Measurements from ENCODE around the gene FXN.

DNA sequence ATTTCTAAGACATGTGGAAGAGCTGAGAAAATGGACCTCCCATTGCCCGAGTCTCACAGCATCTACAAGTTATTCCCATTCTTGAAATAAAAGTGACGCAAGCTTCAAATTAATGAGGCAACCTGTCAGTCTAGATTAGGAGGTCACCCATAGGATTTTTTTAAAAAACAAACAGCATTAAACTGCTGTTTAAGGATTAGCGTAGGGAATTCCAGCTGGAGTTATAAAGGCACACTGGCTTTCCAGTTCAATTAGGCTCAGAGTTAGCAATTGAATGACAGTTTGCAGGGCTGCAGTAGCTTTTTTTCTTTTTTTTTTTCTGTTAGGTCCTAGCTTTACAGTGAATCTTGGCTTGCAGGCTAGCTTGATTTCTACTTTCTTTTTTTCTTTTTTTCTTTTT is 37.9 kb upstream of the FXN start:
- TF ChIP-seq, protein P1, sequence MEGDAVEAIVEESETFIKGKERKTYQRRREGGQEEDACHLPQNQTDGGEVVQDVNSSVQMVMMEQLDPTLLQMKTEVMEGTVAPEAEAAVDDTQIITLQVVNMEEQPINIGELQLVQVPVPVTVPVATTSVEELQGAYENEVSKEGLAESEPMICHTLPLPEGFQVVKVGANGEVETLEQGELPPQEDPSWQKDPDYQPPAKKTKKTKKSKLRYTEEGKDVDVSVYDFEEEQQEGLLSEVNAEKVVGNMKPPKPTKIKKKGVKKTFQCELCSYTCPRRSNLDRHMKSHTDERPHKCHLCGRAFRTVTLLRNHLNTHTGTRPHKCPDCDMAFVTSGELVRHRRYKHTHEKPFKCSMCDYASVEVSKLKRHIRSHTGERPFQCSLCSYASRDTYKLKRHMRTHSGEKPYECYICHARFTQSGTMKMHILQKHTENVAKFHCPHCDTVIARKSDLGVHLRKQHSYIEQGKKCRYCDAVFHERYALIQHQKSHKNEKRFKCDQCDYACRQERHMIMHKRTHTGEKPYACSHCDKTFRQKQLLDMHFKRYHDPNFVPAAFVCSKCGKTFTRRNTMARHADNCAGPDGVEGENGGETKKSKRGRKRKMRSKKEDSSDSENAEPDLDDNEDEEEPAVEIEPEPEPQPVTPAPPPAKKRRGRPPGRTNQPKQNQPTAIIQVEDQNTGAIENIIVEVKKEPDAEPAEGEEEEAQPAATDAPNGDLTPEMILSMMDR (IDR thresholded peaks at IDR 0.05; ENCODE audit: insufficient read depth, low read length, poor library complexity, severe bottlenecking) = no peak
- no peak for TF ChIP-seq EZH2phosphoT487 (conservative IDR thresholded peaks at IDR 0.05; ENCODE audit: low read length)
